H1 (cell line): ENCODE measurements around the gene PLEKHG3. TPM values are rescaled to one million over a fixed set of nuclear protein-coding genes. Genes with fewer than 3 reads are reported as not detected.

Source experiments
- FOSL1 ChIP-seq: IDR thresholded peaks from 2 replicates; pipeline ENCODE4 v1.6.1; 2011; ENCODE audit warnings: mild to moderate bottlenecking, low read depth, low read length, moderate library complexity; ENCODE audit not compliant: insufficient read depth
- HDAC2 ChIP-seq, 2 experiments: fragments of 300-600 bp in 1 of 2; sonication (generic) in 1 of 2; IDR thresholded peaks; 2 replicates each; pipeline ENCODE4 v1.6.1; 2011 to 2012; ENCODE audit warnings: low read depth in 2 of 2, low read length in 2 of 2, mild to moderate bottlenecking in 2 of 2, moderate library complexity in 2 of 2, borderline replicate concordance in 1 of 2, inconsistent platforms in 1 of 2
- POLR2A ChIP-seq, 2 experiments: IDR thresholded peaks; 1 replicate in 1 of 2; 2 replicates in 1 of 2; pipeline ENCODE4 v1.6.1; 2011; ENCODE audit warnings: low read depth in 2 of 2, low read length in 2 of 2, mild to moderate bottlenecking in 2 of 2; ENCODE audit errors: control extremely low read depth in 1 of 2
- POU5F1 ChIP-seq: IDR thresholded peaks from 2 replicates; pipeline ENCODE4 v1.6.1; 2011; ENCODE audit warnings: low read depth, mild to moderate bottlenecking, low read length, moderate library complexity
- TAF1 ChIP-seq: IDR thresholded peaks from 2 replicates; pipeline ENCODE4 v1.6.1; 2011; ENCODE audit warnings: mild to moderate bottlenecking, low read depth, low read length
- polyA plus RNA-seq, 7 experiments: library from polyadenylated mRNA; depleted of rRNA in 3 of 7; stranded (reverse) in 5 of 7; unstranded in 2 of 7; fragments of >200 nt in 5 of 7; fragments of 200-250 nt in 2 of 7; gene quantifications; 1 replicate in 5 of 7; 2 replicates in 1 of 7; 4 replicates in 1 of 7; pipeline versions ENCODE4 v1.2.1 to v1.2.3, GENCODE V29; 2011 to 2013; ENCODE audit warnings: missing spikeins in 2 of 7, mixed read lengths in 2 of 7
- total RNA-seq: library from RNA; stranded (reverse); fragmentation: NEBNext Ultra II Directional; extraction: Animal tissue kit (Norgen Biotek cat#: 25700); gene quantifications from 2 replicates; pipeline ENCODE4 v1.2.1, GENCODE V29; 2021
- TF ChIP-seq, protein P1 (sequence below): IDR thresholded peaks from 2 replicates; pipeline ENCODE4 v1.6.1; 2012; ENCODE audit warnings: inconsistent platforms

PLEKHG3 gene
- total and polyA plus RNA-seq, 2 of the 8 experiments (the other 6 are each of a cell fraction or from before 2014, with no cell fraction given): 43.4 to 90.6 TPM

DNA sequence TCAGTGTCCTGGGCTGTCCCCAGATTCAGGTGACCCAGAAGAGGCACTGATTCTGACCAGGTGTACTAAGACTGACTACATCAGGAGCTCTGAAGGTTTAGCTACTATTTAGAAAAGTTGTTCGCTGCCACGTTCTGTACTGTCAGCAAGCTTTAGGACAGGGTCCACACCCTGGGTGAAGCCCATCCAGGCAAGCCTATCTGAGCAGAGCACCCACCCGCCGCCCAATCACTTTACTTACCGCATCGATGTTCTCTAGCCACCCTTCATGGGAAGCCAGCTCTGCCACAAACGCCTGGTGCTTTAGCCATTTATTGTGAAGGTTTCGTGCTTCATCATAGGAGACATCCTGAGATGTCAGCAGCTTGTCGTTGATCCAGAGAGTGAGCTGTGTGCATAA lies 79.8 kb downstream of the PLEKHG3 start (continued):
- TF ChIP-seq, protein P1, sequence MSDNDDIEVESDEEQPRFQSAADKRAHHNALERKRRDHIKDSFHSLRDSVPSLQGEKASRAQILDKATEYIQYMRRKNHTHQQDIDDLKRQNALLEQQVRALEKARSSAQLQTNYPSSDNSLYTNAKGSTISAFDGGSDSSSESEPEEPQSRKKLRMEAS: no peak
- no peak for TF ChIP-seq TAF1
- TF ChIP-seq HDAC2 (IDR thresholded peaks at IDR 0.05; ENCODE audit: borderline replicate concordance in 1 of 2, low read depth in 2 of 2, low read length in 2 of 2): no peak
- TF ChIP-seq POU5F1: no peak
- TF ChIP-seq POLR2A (IDR thresholded peaks at IDR 0.05; ENCODE audit: control extremely low read depth in 1 of 2, low read depth in 2 of 2, low read length in 2 of 2): no peak
- no peak for TF ChIP-seq FOSL1
